Measurements from ENCODE around the gene GSN. TPM values are rescaled to one million over a fixed set of nuclear protein-coding genes. Genes with fewer than 3 reads are reported as not detected.

The GSN gene
- total and polyA plus RNA-seq, 9 of the 15 experiments (the other 6 are each of a cell fraction or from before 2014, with no cell fraction given): 0.39 to 16.6 (median 8.2) TPM

GRCh38 chr9:121284733-121285451, 16.9 kb downstream of the GSN start:
- ChIA-PET POLR2A (interaction anchor here (0.6 to 2.9 kb wide), 4 partner anchors 13 to 70 kb away, joined by 3 to 11 read pairs (median 4); partner anchors contain the start of gene GSN), CTCF (ENCODE audit: low intra/inter-chr PET ratio) (no interaction called here)
- no peaks in the 10 kb centered on the region for H3K79me2 ChIP-seq (ENCODE audit: control insufficient read depth, insufficient read depth, low read length)
- H3K27me3 ChIP-seq (ENCODE audit: control insufficient read depth in 2 of 2, insufficient read depth in 2 of 2, low read length in 2 of 2): no peaks in the 10 kb centered on the region
- intact Hi-C loops (cut with micrococcal nuclease): no loop called here
- peaks cover 10% of the 10 kb centered on the region for H3K9me1 ChIP-seq (ENCODE audit: control insufficient read depth, insufficient read depth, low read length)
- H3K4me1 ChIP-seq (replicated peaks in 1 of 2; ENCODE audit: control insufficient read depth in 2 of 2, insufficient read depth in 2 of 2, low read length in 2 of 2): peaks cover 71 to 84% of the 10 kb centered on the region in 2 experiments
- no peak for FAIRE-seq
- no TSS peak for BruUV-seq (replicated peaks)
- no peak overlapping the region for H3K4me2 ChIP-seq (ENCODE audit: insufficient read depth, low read length)
- WGBS (ENCODE audit: insufficient coverage, low coverage, missing lambda C conversion rate): 87% methylated on average over 7 of the region's 9 CpGs
- no peaks in the 10 kb centered on the region; the same call in 2 of the 3 replicates for H3K36me3 ChIP-seq (ENCODE audit: control insufficient read depth, insufficient read depth, low read length)
- no peak overlapping the region for H2AFZ ChIP-seq (ENCODE audit: low read depth, low read length)
- H3K9me3 ChIP-seq (replicated peaks; ENCODE audit: control insufficient read depth, insufficient read depth, low read depth, low read length): no peaks in the 10 kb centered on the region
- 0 out of 3 replicates have a peak overlapping the region, but pooled peaks have one; percentile 15 for H3K27ac ChIP-seq (ENCODE audit: extremely low read depth, low read depth, low read length)
- in situ Hi-C loops (cut with MboI): no loop called here
- peak overlapping the region in 1 of 2 experiments; percentile 38; a peak in 1 of 4 replicates for H3K9ac ChIP-seq (ENCODE audit: insufficient read depth in 1 of 2, low read depth in 2 of 2, low read length in 2 of 2)
- ATAC-seq: no peak
- H4K20me1 ChIP-seq (replicated peaks; ENCODE audit: control insufficient read depth, insufficient read depth, low read length): no peaks in the 10 kb centered on the region
- no peak for DNase-seq (ENCODE audit: extremely low read depth in 1 of 4, low spot score in 3 of 4)
- H3K4me3 ChIP-seq: no peak overlapping the region
- TF ChIP-seq ZC3H4 (CRISPR knock-in tag; IDR thresholded peaks at IDR 0.05; ENCODE audit: borderline replicate concordance) (no peak), SMARCA5 (IDR thresholded peaks at IDR 0.05) (peak; percentile 77), DDX20 (tag; IDR thresholded peaks at IDR 0.05; ENCODE audit: low read depth) (no peak), ZFP36 (IDR thresholded peaks at IDR 0.05; ENCODE audit: low read depth, low read length, partially characterized antibody) (no peak), HDAC2 (IDR thresholded peaks at IDR 0.05) (peak; percentile 66; the same call in 1 of the 2 replicates), HDGF (IDR thresholded peaks at IDR 0.05) (no peak), ESRRB (CRISPR knock-in tag; IDR thresholded peaks at IDR 0.05; ENCODE audit: borderline replicate concordance) (no peak), CBX1 (IDR thresholded peaks at IDR 0.05; ENCODE audit: low read depth) (0 out of 2 replicates have a peak, but pooled peaks have one; percentile 44), ZNF780A (CRISPR knock-in tag; IDR thresholded peaks at IDR 0.05) (no peak), ATF1 (CRISPR knock-in tag; IDR thresholded peaks at IDR 0.05) (no peak), ATF1 (tag; IDR thresholded peaks at IDR 0.05) (no peak), CREB3L1 (IDR thresholded peaks at IDR 0.05; ENCODE audit: borderline replicate concordance, low read depth) (no peak), RBM25 (IDR thresholded peaks at IDR 0.05; ENCODE audit: low read depth, low read length, severe bottlenecking) (peak; percentile 93), FOXO4 (CRISPR knock-in tag; IDR thresholded peaks at IDR 0.05) (no peak), SMAD4 (CRISPR knock-in tag; conservative IDR thresholded peaks at IDR 0.05) (no peak), SRSF3 (IDR thresholded peaks at IDR 0.05; ENCODE audit: insufficient read depth, low read length) (no peak), BDP1 (IDR thresholded peaks at IDR 0.05; ENCODE audit: insufficient read depth, insufficient read length) (no peak), SP2 (IDR thresholded peaks at IDR 0.05; ENCODE audit: extremely low read depth, low read depth, low read length, poor library complexity, severe bottlenecking) (no peak), SMARCE1 (IDR thresholded peaks at IDR 0.05) (no peak), ADNP (tag; IDR thresholded peaks at IDR 0.05) (peak; percentile 89), BCOR (IDR thresholded peaks at IDR 0.05) (peak; percentile 92), CBFB (CRISPR knock-in tag; IDR thresholded peaks at IDR 0.05) (no peak), PHF20 (IDR thresholded peaks at IDR 0.05; ENCODE audit: partially characterized antibody) (peak; percentile 51)

Measured in K562 (cell line).